Stimulated activated CD8-positive, alpha-beta memory T cell treated with anti-CD3 and anti-CD28 coated beads, Interleukin-12 subunit alpha, Interleukin-12 subunit beta, amount 100 ng/mL, for 24 hours (primary cell): ENCODE measurements around the gene HYPK.

Experiments used
- DNase-seq: peaks from one replicate; pipeline ENCODE4 v3.0.0-alpha.2; 2020; ENCODE audit errors: extremely low read depth

The HYPK gene

DNA sequence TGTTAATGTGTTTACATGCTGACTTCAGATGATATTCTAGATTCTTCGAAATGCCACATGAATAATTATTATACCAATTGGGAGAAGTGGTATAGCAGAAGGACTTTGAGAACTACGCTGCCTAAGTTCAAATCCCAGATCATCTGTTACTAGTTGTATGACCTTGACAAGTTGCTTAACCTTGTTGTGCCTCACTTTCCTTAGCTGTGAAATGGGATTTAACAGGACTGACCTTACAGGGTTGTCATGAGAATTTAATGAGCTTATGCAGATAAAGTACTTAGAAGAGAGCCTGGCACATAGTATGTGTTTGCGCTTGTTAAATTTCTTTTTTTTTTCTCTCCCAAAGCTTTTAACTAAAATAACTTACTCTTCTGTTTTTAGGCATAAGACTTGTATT, 50.9 kb downstream of the HYPK start:
- DNase-seq = no peak

DNA sequence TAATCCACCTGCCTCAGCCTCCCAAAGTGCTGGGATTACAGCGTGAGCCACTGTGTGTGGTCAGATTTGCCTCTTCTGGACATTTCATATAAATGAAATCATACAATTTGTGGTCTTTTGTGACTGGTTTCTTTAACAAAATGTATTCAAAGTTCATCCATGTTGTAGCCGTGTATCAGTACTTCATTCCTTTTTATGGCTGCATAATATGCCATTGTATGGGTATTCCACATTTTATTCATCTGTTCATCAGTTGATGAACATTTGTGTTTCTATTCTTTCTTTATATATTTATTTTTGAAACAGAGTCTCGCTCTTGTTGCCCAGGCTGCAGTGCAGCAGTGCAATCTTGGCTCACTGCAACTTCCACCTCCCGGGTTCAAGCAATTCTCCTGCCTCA, 52.2 kb downstream of the HYPK start:
- no peak for DNase-seq
